Measurements from ENCODE around the gene GOLPH3.

DNA sequence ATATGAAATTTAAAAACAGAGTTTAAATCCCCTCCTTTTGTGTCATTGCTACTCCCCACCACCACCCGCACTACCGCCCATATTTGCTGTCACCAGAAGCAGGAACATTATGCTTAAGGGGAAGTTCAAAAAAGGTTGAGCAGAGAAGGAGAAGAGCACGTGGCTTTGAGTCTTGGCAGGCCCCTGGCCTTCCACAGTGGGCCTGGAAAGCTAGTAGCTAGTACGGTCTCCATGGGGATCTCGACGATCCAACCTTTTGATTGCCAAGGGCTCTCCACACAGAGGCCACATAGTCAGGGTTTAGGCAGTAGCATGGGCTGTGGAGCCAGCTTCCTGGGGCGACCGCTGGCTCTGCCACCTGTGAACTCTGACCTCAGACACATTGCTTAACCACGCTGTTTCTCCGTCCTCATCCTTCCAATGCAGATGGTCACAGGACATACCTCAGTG, 90.1 kb downstream of the GOLPH3 start:
- TF ChIP-seq, protein P1, sequence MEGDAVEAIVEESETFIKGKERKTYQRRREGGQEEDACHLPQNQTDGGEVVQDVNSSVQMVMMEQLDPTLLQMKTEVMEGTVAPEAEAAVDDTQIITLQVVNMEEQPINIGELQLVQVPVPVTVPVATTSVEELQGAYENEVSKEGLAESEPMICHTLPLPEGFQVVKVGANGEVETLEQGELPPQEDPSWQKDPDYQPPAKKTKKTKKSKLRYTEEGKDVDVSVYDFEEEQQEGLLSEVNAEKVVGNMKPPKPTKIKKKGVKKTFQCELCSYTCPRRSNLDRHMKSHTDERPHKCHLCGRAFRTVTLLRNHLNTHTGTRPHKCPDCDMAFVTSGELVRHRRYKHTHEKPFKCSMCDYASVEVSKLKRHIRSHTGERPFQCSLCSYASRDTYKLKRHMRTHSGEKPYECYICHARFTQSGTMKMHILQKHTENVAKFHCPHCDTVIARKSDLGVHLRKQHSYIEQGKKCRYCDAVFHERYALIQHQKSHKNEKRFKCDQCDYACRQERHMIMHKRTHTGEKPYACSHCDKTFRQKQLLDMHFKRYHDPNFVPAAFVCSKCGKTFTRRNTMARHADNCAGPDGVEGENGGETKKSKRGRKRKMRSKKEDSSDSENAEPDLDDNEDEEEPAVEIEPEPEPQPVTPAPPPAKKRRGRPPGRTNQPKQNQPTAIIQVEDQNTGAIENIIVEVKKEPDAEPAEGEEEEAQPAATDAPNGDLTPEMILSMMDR (IDR thresholded peaks at IDR 0.05), result no peak
- no peak for TF ChIP-seq POLR2A (IDR thresholded peaks at IDR 0.05)
- no peak for TF ChIP-seq POLR2AphosphoS5 (IDR thresholded peaks at IDR 0.05)

Measured in prostate gland (tissue), 2 donors.